ENCODE results near the gene GRAP.

The GRAP gene

GRCh38 chr17:18984273-18985114 lies 62.3 kb downstream of the GRAP start:
- DNase-seq (ENCODE audit: low read depth in 2 of 2), result no peak

GRCh38 chr17:18981642-18982424 lies 64.9 kb downstream of the GRAP start:
- DNase-seq (ENCODE audit: low read depth in 2 of 2), result no peak

- DNase-seq (ENCODE audit: low read depth in 2 of 2), result no peak
Measured at GRCh38 chr17:18981335-18981641, 65.5 kb downstream of the GRAP start.

GRCh38 chr17:18980682-18981334 lies 65.9 kb downstream of the GRAP start:
- DNase-seq (ENCODE audit: low read depth in 2 of 2), result no peak

GRCh38 chr17:18978655-18979054 lies 68.1 kb downstream of the GRAP start:
- no peak for DNase-seq (ENCODE audit: low read depth in 2 of 2)

GRCh38 chr17:18978050-18978449 lies 68.7 kb downstream of the GRAP start:
- DNase-seq (ENCODE audit: low read depth in 2 of 2), result no peak

GRCh38 chr17:18977646-18978045 lies 69.1 kb downstream of the GRAP start:
- DNase-seq (ENCODE audit: low read depth in 2 of 2), result no peak

GRCh38 chr17:18977021-18977420 lies 69.7 kb downstream of the GRAP start:
- no peak for DNase-seq (ENCODE audit: low read depth in 2 of 2)

GRCh38 chr17:18976201-18976600 lies 70.6 kb downstream of the GRAP start:
- DNase-seq (ENCODE audit: low read depth in 2 of 2), result no peak

GRCh38 chr17:18975597-18975996 lies 71.2 kb downstream of the GRAP start:
- no peak for DNase-seq (ENCODE audit: low read depth in 2 of 2)

GRCh38 chr17:18974407-18975149 lies 72.2 kb downstream of the GRAP start:
- DNase-seq (ENCODE audit: low read depth in 2 of 2), result no peak

GRCh38 chr17:18971801-18972200 lies 75.0 kb downstream of the GRAP start:
- no peak for DNase-seq (ENCODE audit: low read depth in 2 of 2)

Measured in fibroblast of skin of left biceps (primary cell).